HG02973 (cell line): ENCODE measurements around the gene PFKFB2.

Experiments
- ATAC-seq: cut with Tn5 transposase; IDR thresholded peaks from one replicate; pipeline ENCODE4 v1.9.1; 2021; ENCODE audit warnings: moderate library complexity; ENCODE audit not compliant: unreplicated experiment

The PFKFB2 gene

GRCh38 chr1:207063014-207063413 is 9.9 kb downstream of the PFKFB2 start:
- no peak for ATAC-seq

- no peak for ATAC-seq
Observed at GRCh38 chr1:207064561-207064960, 11.5 kb downstream of the PFKFB2 start.

DNA sequence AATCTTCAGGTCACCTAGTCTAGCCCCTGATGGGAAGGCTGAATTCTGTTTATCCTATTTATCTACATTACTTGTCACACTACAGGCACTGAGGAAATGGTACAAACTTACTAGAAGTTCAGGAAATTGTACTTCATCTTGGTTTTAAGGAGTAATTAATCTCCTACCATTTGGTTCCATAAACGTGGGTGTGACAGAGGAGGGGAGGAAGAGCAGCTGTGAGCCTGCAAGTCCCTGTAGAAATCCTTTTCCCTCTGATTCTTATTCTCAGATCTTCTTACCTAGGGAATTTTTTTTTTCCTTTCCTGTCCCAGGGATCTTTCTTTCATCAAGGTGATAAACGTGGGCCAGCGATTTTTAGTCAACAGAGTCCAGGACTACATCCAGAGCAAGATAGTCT is 14.1 kb downstream of the PFKFB2 start:
- no peak for ATAC-seq

- no peak for ATAC-seq
Observed at GRCh38 chr1:207067665-207068064, 14.6 kb downstream of the PFKFB2 start.

GRCh38 chr1:207069061-207069460 is 16.0 kb downstream of the PFKFB2 start:
- no peak for ATAC-seq

DNA sequence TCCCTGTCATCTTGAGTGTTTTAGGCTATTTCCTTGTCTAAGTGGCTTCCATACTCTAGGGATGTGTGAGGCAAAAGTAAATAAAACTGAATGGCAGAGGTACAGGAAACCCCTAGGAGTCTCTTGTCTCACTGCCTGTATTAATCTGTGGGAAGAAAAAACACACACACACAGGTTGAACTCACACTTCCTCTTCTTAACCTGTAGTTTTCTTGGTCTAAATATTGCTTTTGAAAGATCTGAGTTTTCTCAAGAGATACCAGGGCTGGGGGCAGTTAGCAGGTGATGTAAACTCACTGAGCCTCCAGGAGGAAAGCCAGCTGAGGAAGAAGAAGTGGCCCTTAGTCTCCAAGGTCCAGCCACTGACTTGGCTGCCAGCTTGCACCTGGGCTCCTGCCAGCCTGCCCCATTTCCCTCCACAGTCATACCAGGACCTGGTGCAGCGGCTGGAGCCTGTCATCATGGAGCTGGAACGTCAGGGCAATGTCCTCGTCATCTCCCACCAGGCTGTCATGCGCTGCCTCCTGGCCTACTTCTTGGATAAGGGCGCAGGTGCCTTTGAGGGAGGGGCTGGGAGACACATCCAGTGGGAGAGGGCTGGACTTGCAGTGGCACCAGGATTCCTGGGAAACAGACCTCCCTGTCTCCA is 16.9 kb downstream of the PFKFB2 start:
- ATAC-seq, result no peak

DNA sequence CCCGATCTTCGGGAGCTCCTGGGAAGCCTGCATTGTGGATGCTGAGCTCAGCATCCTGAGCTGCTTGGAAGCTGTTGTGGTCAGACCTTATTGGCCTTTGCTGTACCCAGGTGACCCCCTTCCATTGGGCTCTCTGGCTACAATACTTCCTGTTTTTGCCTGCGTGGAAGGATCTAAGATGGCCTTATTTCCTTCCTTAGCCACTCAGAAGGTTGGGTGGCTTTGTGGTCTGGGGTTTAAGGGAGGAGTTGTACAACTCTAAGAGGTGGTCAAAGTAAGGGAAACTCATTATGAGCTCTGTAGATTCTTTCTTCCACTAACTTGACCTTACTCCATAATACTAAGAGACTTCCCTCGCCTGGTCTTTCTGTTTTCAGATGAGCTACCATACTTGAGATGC is 17.7 kb downstream of the PFKFB2 start:
- ATAC-seq, result no peak

DNA sequence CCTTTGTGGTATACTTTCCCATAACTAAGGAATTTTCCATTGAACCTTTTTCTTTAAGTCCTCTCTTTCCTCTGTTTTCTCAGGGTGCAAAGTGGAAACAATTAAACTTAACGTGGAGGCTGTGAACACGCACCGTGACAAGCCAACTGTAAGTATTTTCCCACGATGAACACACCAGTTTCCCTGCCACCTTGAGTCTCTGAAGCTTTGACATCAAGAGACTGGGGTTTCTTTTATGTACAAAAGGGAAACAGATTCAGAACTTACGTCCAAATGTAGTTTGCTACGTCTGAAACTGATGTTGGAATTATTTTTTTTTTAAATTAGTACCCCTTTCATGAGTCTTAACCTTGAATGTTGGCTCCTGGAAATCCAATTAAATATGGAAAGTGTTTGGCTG is 18.4 kb downstream of the PFKFB2 start:
- ATAC-seq, result no peak

- no peak for ATAC-seq
Observed at GRCh38 chr1:207072233-207072632, 19.2 kb downstream of the PFKFB2 start.

DNA sequence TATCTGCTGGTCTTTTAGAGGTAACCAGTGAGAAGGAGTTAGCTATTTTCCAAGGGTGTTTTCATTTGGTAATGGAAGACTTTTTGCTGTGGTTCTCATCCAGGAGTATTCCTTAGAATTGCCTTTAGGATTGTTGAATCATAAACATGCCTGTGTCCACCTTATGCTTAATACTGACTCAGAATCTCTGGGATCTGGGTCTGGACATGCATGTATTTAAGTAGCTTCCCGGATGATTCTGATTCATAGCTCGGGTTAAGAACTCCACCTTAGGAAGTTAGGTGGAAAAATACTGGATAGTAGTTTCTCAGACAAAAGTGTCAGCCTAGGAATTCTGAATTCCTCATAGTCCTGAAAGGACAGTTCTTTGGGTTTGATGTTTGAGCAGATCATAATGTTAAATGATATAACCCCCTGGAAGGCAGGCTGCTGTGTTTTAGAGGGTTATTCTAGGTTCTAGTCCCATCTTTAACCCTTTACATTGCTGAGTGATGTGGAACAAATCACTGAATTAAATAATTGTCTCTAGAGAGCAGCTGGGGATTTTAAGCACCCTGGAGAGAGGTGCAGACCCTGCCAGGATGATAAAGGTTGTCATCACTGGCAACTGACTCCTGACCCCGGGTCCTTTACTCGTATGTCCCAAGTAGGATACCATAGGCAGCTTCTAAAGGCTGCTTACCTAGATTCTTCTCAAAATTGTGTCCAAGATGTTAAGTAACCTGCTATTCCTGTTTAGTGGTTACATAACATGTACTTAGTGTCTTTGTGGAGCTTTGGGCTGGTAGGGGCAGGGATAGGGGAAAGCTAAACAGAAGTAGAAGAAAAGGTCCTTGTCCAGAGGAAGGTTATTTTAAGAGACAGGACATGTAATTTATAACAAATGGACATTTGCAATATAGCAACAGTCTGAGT is 21.1 kb downstream of the PFKFB2 start:
- ATAC-seq, result no peak

- no peak for ATAC-seq
Observed at GRCh38 chr1:207076181-207076955, 23.3 kb downstream of the PFKFB2 start.

DNA sequence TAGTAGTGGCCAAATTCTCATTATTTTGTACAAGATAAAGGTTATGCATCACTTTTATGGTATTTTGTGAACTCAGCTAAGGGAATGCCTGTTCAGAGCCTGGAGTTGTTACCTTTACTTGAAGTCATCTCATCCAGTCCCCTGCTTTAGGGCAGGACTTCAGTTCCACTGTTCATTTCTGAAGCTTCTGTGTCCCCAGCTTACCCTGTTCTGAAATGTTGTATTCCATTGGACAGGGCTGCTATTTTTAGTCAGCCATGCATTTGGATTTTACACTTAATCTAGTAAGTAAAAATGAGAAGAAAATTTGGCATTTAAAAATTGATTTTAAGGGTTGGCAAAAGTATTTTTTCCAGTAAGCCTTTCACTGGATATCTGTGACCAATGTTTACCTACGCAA is 23.9 kb downstream of the PFKFB2 start:
- ATAC-seq, result no peak

DNA sequence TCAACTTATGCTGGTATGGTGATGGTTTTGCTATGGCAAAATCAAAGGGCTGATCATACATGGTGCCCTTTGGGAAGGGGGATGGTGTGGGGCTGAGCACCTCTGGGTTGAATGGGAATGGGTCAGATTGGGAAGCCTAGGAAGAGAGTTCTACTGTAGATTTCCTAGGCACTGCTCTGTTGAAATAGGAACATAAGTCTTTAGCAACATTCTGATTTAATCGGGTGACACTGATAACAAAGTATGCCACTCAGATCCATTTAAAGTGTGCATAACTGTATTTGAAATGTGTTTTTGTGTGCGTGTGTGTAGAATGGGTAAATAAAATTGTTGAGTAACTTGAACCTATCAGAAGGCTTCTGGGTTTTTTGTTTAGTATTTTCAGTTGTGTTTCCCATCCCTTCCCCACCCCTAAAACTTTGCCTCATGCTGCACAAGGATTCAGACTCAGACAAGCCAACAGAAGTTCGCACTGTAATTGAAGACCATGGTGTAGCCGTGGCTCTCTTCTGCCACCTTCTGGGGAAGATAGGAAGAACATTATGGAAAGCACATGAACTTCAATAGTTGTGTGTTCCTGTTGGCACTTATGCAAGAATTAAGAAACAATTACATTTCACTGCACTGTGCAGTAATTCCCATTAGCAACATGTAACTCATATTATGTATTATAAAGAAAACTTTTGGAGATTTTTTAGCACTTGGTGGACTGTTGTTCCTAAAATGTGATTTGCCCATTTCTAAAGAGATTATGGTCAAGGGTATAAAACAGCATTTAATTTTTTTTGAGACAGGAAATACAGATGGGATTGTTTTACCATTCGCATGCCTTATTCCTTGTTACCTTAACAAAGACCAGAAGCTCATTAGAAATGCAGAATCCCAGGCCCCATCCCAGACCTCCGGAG is 24.6 kb downstream of the PFKFB2 start:
- ATAC-seq, result no peak

- no peak for ATAC-seq
Observed at GRCh38 chr1:207078578-207079132, 25.6 kb downstream of the PFKFB2 start.

DNA sequence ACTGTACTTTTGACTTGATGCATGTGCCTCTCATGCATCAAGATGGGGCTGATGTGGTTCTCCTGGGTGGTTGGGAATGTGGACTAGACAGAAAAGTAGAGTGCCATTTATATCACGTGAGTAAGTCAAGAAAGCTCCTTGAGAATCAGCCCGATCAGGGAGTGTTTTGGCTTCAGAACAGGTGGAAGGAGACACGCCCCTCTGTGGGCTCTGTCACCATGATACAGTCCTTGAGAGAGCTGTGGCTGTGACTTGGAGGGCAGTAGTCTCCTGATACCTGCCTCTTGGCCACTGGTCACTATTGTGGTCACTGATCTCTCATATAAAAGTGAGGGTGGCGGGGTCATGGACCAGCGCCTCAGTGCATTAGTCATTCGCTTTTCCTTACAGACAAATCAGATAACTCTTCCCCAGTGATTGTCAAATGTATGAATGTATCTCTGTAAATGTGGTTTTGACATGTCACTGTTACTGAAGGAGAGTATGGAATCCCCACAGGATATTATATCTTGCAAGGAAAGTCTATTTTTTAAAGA is 26.7 kb downstream of the PFKFB2 start:
- no peak for ATAC-seq

DNA sequence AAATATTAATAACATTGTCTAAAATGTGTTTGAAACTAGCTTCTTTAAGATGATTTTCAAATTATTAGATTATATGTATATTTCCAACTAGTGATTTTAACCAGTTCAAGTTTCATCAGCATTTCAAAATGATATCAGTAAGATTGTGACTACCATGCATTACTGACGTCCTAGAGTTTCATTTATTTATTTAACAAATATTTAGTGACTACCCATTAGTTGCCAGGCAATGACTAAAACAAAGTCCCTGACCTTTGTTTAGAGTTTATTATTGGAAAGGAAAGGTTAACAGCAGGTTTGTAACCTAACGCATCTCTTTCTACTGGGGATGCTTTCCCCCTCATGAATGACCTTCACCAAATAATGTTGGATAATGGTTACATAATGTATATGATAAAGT is 28.0 kb downstream of the PFKFB2 start:
- no peak for ATAC-seq

DNA sequence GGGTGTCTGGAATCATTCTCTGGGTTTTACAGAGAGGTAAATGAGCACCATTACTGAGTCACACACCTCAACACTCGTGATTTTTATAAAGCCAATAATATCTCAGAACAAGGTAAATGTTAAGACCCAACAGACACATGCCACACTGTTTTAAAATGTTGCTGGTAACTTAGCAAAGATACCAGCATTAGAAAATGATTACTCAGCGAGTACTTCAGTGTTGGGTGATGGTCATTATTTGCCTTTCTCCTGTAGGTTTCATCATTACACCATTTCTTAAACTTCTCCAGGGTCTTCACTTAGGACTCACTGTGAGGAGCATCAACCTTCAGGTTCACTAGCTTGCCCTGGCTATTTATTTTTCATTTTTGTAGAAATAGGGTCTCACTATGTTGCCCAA is 28.7 kb downstream of the PFKFB2 start:
- ATAC-seq, result no peak

DNA sequence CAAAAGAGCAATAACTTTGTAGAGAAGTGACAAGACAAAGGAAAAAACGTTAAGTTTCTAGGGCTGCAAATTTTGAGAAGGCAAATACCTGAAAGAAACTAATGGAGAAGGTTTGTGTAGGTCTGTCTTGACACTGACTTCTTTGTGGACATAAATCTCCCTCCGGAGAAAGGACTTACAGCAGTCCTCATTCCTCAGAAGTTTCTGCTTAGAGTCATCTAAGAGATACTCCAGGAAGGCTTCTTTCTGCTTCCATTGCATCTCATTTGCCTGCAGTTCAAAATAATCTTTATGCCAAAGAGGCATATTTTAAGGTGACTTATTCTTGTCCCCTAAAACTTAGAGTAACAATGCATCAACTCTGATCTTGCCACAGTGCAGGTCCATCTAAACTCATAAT is 31.2 kb downstream of the PFKFB2 start:
- ATAC-seq, result no peak

DNA sequence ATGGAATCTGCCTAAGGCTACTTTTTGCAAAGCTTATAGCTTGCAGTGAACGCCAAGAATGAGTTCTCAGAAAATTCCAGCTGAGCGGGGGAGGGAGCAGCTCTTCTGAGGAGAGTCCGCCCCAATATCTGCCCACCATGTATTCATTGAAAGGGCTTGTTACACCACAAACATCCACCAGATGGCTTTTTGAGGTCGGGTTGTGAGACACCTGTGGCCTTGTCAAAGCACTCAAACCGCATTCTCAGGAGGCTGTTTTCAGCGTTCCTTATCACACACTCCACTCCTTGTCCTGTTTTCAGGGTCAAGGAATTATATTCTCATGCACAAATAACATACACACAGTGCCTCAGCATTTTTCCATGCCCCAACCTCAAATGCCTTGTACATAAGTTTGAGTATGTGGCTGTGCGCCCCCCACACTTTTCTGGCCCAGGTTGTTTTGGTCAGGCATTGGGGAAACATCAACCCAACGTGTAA is 31.7 kb downstream of the PFKFB2 start:
- no peak for ATAC-seq

- no peak for ATAC-seq
Observed at GRCh38 chr1:207085887-207086286, 32.8 kb downstream of the PFKFB2 start.
